ENCODE results near the gene ADARB2. TPM values are rescaled to one million over a fixed set of nuclear protein-coding genes. Genes with fewer than 3 reads are reported as not detected.

Gene ADARB2
- total and polyA plus RNA-seq, 8 donors, result 0.34 to 24.7 (median 3.2) TPM

GRCh38 chr10:1172256-1172984 lies 564.9 kb downstream of the ADARB2 start:
- Histone ChIP-seq H3K27ac (no peak overlapping the region), H3K4me1 (no peaks in the 10 kb centered on the region), H3K27me3 (no peaks in the 10 kb centered on the region), H3K4me3 (no peak overlapping the region), H3K36me3 (no peaks in the 10 kb centered on the region), H3K9me3 (no peaks in the 10 kb centered on the region)
- no peak for ATAC-seq
- TF ChIP-seq, protein P1, sequence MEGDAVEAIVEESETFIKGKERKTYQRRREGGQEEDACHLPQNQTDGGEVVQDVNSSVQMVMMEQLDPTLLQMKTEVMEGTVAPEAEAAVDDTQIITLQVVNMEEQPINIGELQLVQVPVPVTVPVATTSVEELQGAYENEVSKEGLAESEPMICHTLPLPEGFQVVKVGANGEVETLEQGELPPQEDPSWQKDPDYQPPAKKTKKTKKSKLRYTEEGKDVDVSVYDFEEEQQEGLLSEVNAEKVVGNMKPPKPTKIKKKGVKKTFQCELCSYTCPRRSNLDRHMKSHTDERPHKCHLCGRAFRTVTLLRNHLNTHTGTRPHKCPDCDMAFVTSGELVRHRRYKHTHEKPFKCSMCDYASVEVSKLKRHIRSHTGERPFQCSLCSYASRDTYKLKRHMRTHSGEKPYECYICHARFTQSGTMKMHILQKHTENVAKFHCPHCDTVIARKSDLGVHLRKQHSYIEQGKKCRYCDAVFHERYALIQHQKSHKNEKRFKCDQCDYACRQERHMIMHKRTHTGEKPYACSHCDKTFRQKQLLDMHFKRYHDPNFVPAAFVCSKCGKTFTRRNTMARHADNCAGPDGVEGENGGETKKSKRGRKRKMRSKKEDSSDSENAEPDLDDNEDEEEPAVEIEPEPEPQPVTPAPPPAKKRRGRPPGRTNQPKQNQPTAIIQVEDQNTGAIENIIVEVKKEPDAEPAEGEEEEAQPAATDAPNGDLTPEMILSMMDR (IDR thresholded peaks at IDR 0.05), result no peak
- WGBS, 2 donors, result 69 to 80% methylated on average over 15 of the region's 15 CpGs
- intact Hi-C loops (cut with DNase I), result no loop called here
- DNase-seq, result peak in 1 of 6 donors; percentile 23
- FAIRE-seq, result no peak

- H3K4me1 ChIP-seq, result no peaks in the 10 kb centered on the region
- H3K27me3 ChIP-seq, result no peaks in the 10 kb centered on the region
- TF ChIP-seq, protein P1 (IDR thresholded peaks at IDR 0.05), result no peak
- H3K36me3 ChIP-seq, result no peaks in the 10 kb centered on the region
- DNase-seq (peak in 1 of 6 donors; percentile 37), FAIRE-seq (no peak), ATAC-seq (no peak)
- intact Hi-C loops (cut with DNase I), result no loop called here
- WGBS, 2 donors, result 67 to 78% methylated on average over 9 of the region's 9 CpGs
- no peak overlapping the region for H3K4me3 ChIP-seq
- no peak overlapping the region for H3K27ac ChIP-seq
- H3K9me3 ChIP-seq, result no peaks in the 10 kb centered on the region
These were observed 565.7 kb downstream of the ADARB2 start for GRCh38 chr10:1171586-1171985.

GRCh38 chr10:1171182-1171581 lies 566.1 kb downstream of the ADARB2 start:
- H3K27ac ChIP-seq, result no peak overlapping the region
- no peaks in the 10 kb centered on the region for H3K36me3 ChIP-seq
- intact Hi-C loops (cut with DNase I), result no loop called here
- TF ChIP-seq, protein P1 (IDR thresholded peaks at IDR 0.05), result no peak
- H3K9me3 ChIP-seq, result no peaks in the 10 kb centered on the region
- WGBS, 2 donors, result 60 to 67% methylated on average over 4 of the region's 4 CpGs
- no peaks in the 10 kb centered on the region for H3K27me3 ChIP-seq
- DNase-seq (peak in 1 of 6 donors; percentile 13), ATAC-seq (no peak), FAIRE-seq (no peak)
- no peaks in the 10 kb centered on the region for H3K4me1 ChIP-seq
- H3K4me3 ChIP-seq, result no peak overlapping the region

GRCh38 chr10:1170867-1171180 lies 566.5 kb downstream of the ADARB2 start:
- Histone ChIP-seq H3K27me3 (no peaks in the 10 kb centered on the region), H3K9me3 (no peaks in the 10 kb centered on the region), H3K27ac (no peak overlapping the region), H3K4me3 (no peak overlapping the region), H3K36me3 (no peaks in the 10 kb centered on the region), H3K4me1 (no peaks in the 10 kb centered on the region)
- whole genome bisulfite sequencing, 2 donors, result 74 to 86% methylated on average over 13 of the region's 13 CpGs
- DNase-seq, result peak in 1 of 6 donors; percentile 41
- FAIRE-seq, result no peak
- intact Hi-C loops (cut with DNase I), result no loop called here
- ATAC-seq, result no peak
- TF ChIP-seq, protein P1 (IDR thresholded peaks at IDR 0.05), result no peak
